Body of pancreas (tissue), 4 donors: ENCODE results near the gene DAPK1. TPM values are rescaled to one million over a fixed set of nuclear protein-coding genes. Genes with fewer than 3 reads are reported as not detected.

Experiments
- ATAC-seq: fragments of 150-250 bp; one replicate; pipeline ENCODE4 v1.9.1; 2016
- DNase-seq, 4 donors: peaks; one replicate each; pipeline ENCODE4 v3.0.0-alpha.2; 2019
- H3K27ac ChIP-seq, 4 donors: fragments of 200-600 bp; sonication (generic); 1 replicate in 3 of 4; 2 replicates in 1 of 4; pipeline versions ENCODE4 v1.5.1 to v1.6.1; 2016 to 2019; ENCODE audit warnings: mild to moderate bottlenecking in 1 of 4, mixed read lengths in 1 of 4, moderate library complexity in 1 of 4
- H3K27me3 ChIP-seq, 2 donors: fragments of 200-600 bp; sonication (generic); one replicate each; pipeline ENCODE4 v1.6.0; 2016; ENCODE audit warnings: mild to moderate bottlenecking in 1 of 2
- H3K36me3 ChIP-seq, 2 donors: fragments of 200-600 bp; sonication (generic); replicated peaks in 1 of 2; 2 replicates each; pipeline ENCODE4 v1.5.1; 2016; ENCODE audit warnings: low read depth in 2 of 2; ENCODE audit not compliant: insufficient read depth in 1 of 2
- H3K4me1 ChIP-seq: fragments of 200-600 bp; sonication (generic); one replicate; pipeline ENCODE4 v1.6.0; 2016
- H3K4me3 ChIP-seq, 2 donors: fragments of 200-600 bp; sonication (generic); 1 replicate in 1 of 2; 2 replicates in 1 of 2; pipeline ENCODE4 v1.5.1; 2016 to 2019
- H3K9me3 ChIP-seq, 3 donors: fragments of 200-600 bp; sonication (generic); 1 replicate in 2 of 3; 2 replicates in 1 of 3; pipeline ENCODE4 v1.5.1; 2016
- CTCF ChIP-seq, 7 experiments: fragments of 450-650 bp in 4 of 7; fragments of 200-600 bp in 3 of 7; sonication (generic) in 3 of 7; IDR thresholded peaks; one replicate each; pipeline ENCODE4 v1.5.1; 2016 to 2019; ENCODE audit warnings: antibody characterized with exemption in 7 of 7
- POLR2A ChIP-seq, 3 donors: fragments of 450-650 bp; IDR thresholded peaks; one replicate each; pipeline ENCODE4 v1.6.1; 2016; ENCODE audit warnings: antibody characterized with exemption in 3 of 3, mild to moderate bottlenecking in 2 of 3
- WGBS, 2 donors: methylation state at CpG; one replicate each; pipeline ENCODE4 v1.1.5; 2017; 5-methylcytosine and 5-hydroxymethylcytosine counted together
- intact Hi-C: fragments of 100-400 bp; cut with DNase I; formaldehyde crosslinking; loops from one replicate; pipeline ENCODE4 v1.15.1; 2023
- total RNA-seq, 2 donors: library from RNA; depleted of rRNA; stranded (reverse); fragments of >200 nt; gene quantifications; one replicate each; pipeline ENCODE4 v1.1.0, GENCODE V29; 2016

DAPK1 gene
- total RNA-seq, 2 donors from 2014 or later: 79.6 to 152 TPM

GRCh38 chr9:87655731-87656130, 158.1 kb downstream of the DAPK1 start:
- H3K27me3 ChIP-seq: no peaks in the 10 kb centered on the region
- TF ChIP-seq POLR2A (IDR thresholded peaks at IDR 0.05): no peak
- ATAC-seq (no peak), DNase-seq (no peak)
- whole genome bisulfite sequencing, 2 donors: 93 to 96% methylated on average over 9 of the region's 9 CpGs
- intact Hi-C loops: no loop called here
- H3K4me3 ChIP-seq: no peak overlapping the region
- no peaks in the 10 kb centered on the region for H3K9me3 ChIP-seq
- H3K36me3 ChIP-seq: peaks cover under 1 to 25% of the 10 kb centered on the region in 2 donors
- H3K4me1 ChIP-seq: no peaks in the 10 kb centered on the region
- no peak overlapping the region for H3K27ac ChIP-seq

- 74 to 81% methylated on average over 8 of the region's 8 CpGs for WGBS, 2 donors
- TF ChIP-seq CTCF (IDR thresholded peaks at IDR 0.05) (no peak), POLR2A (IDR thresholded peaks at IDR 0.05) (no peak)
- Histone ChIP-seq H3K4me1 (no peaks in the 10 kb centered on the region), H3K27me3 (no peaks in the 10 kb centered on the region), H3K27ac (no peak overlapping the region), H3K36me3 (peaks cover 0 to 20% of the 10 kb centered on the region in 2 donors), H3K4me3 (no peak overlapping the region), H3K9me3 (no peaks in the 10 kb centered on the region)
- DNase-seq: no peak
- intact Hi-C loops: no loop called here
- ATAC-seq: no peak
Measured at GRCh38 chr9:87656485-87656884, 158.8 kb downstream of the DAPK1 start.

- Histone ChIP-seq H3K36me3 (peaks cover 0 to 20% of the 10 kb centered on the region in 2 donors), H3K27me3 (no peaks in the 10 kb centered on the region), H3K4me3 (no peak overlapping the region), H3K27ac (no peak overlapping the region), H3K9me3 (no peaks in the 10 kb centered on the region), H3K4me1 (no peaks in the 10 kb centered on the region)
- ATAC-seq: no peak
- intact Hi-C loops: no loop called here
- 70 to 76% methylated on average over 6 of the region's 6 CpGs for WGBS, 2 donors
- no peak for TF ChIP-seq CTCF (IDR thresholded peaks at IDR 0.05)
- TF ChIP-seq POLR2A (IDR thresholded peaks at IDR 0.05): no peak
- DNase-seq: peak in 1 of 4 donors; percentile 49
Measured at GRCh38 chr9:87657190-87657589, 159.5 kb downstream of the DAPK1 start.

- H3K36me3 ChIP-seq: peaks cover 0 to 20% of the 10 kb centered on the region in 2 donors
- H3K4me1 ChIP-seq: peaks cover 4% of the 10 kb centered on the region
- no peaks in the 10 kb centered on the region for H3K9me3 ChIP-seq
- TF ChIP-seq CTCF (IDR thresholded peaks at IDR 0.05) (no peak), POLR2A (IDR thresholded peaks at IDR 0.05) (no peak)
- DNase-seq: no peak
- no peak overlapping the region for H3K27ac ChIP-seq
- H3K27me3 ChIP-seq: no peaks in the 10 kb centered on the region
- intact Hi-C loops: no loop called here
- ATAC-seq: no peak
- no peak overlapping the region for H3K4me3 ChIP-seq
- WGBS, 2 donors: 90 to 98% methylated on average over 13 to 16 of the region's 16 CpGs
Measured at GRCh38 chr9:87657893-87658292, 160.2 kb downstream of the DAPK1 start.

GRCh38 chr9:87658511-87658910, 160.8 kb downstream of the DAPK1 start:
- no peak overlapping the region for H3K27ac ChIP-seq
- H3K27me3 ChIP-seq: no peaks in the 10 kb centered on the region
- DNase-seq (no peak), ATAC-seq (no peak)
- intact Hi-C loops: no loop called here
- 96 to 97% methylated on average over 3 of the region's 3 CpGs for WGBS, 2 donors
- TF ChIP-seq POLR2A (IDR thresholded peaks at IDR 0.05) (no peak), CTCF (IDR thresholded peaks at IDR 0.05) (no peak)
- peaks cover 5% of the 10 kb centered on the region for H3K4me1 ChIP-seq
- H3K4me3 ChIP-seq: no peak overlapping the region
- peaks cover 0 to 20% of the 10 kb centered on the region in 2 donors for H3K36me3 ChIP-seq
- H3K9me3 ChIP-seq: no peaks in the 10 kb centered on the region
